B cell (primary cell): ENCODE measurements around the gene FBLIM1. TPM values are rescaled to one million over a fixed set of nuclear protein-coding genes. Genes with fewer than 3 reads are reported as not detected.

Experiments
- ATAC-seq: fragments of 200-7000 bp; cut with Tn5 transposase; one replicate; pipeline ENCODE4 v1.10.0; 2021; ENCODE audit warnings: low read depth, mild to moderate bottlenecking, moderate number of reproducible peaks, moderate library complexity
- CTCF ChIA-PET: fragments of 350-600 bp; sonication (Branson Sonifier 250); formaldehyde crosslinking; loops from one replicate; lab custom pipeline; 2021; ENCODE audit warnings: antibody characterized with exemption, inconsistent platforms; lab: Charles Lee
- POLR2A ChIA-PET: fragments of 350-600 bp; sonication (Branson Sonifier 250); formaldehyde crosslinking; loops from one replicate; lab custom pipeline; 2021; ENCODE audit warnings: antibody characterized with exemption; lab: Charles Lee
- DNase-seq: peaks from one replicate; pipeline ENCODE4 v3.0.0; 2013
- H2AFZ ChIP-seq: 2 replicates; pipeline ENCODE4 v1.6.1; 2012; ENCODE audit warnings: mild to moderate bottlenecking, low read depth, low read length; ENCODE audit not compliant: insufficient read depth, poor library complexity, severe bottlenecking
- H3K27ac ChIP-seq, 2 donors: 1 replicate in 1 of 2; 2 replicates in 1 of 2; pipeline ENCODE4 v1.5.1; 2012 to 2013; ENCODE audit warnings: low read length in 2 of 2, mild to moderate bottlenecking in 2 of 2, moderate library complexity in 1 of 2
- H3K27me3 ChIP-seq, 4 experiments: fragments of 200-600 bp in 1 of 4; sonication (generic) in 1 of 4; replicated peaks in 1 of 4; 1 replicate in 2 of 4; 2 replicates in 2 of 4; pipeline versions ENCODE4 v1.6.1 to v1.7.0; 2013 to 2016; ENCODE audit warnings: low read length in 3 of 4, mild to moderate bottlenecking in 2 of 4, mixed read lengths in 1 of 4, moderate library complexity in 1 of 4; ENCODE audit not compliant: insufficient read depth in 4 of 4, control insufficient read depth in 3 of 4; ENCODE audit errors: control extremely low read depth in 1 of 4
- H3K36me3 ChIP-seq, 2 experiments: replicated peaks in 1 of 2; 1 replicate in 1 of 2; 2 replicates in 1 of 2; pipeline versions ENCODE4 v1.6.1 to v1.7.1; 2013; ENCODE audit warnings: low read length in 1 of 2; ENCODE audit not compliant: insufficient read depth in 2 of 2, control insufficient read depth in 1 of 2; ENCODE audit errors: control extremely low read depth in 1 of 2, extremely low read depth in 1 of 2
- H3K4me1 ChIP-seq, 2 donors: fragments of 200-600 bp in 1 of 2; sonication (generic) in 1 of 2; 1 replicate in 1 of 2; 2 replicates in 1 of 2; pipeline versions ENCODE4 v1.5.1 to v1.6.1; 2013 to 2017; ENCODE audit warnings: low read length in 2 of 2; ENCODE audit not compliant: control insufficient read depth in 2 of 2, insufficient read depth in 2 of 2
- H3K4me2 ChIP-seq: replicated peaks from 2 replicates; pipeline ENCODE3; 2012; ENCODE audit warnings: mild to moderate bottlenecking, low read depth, low read length; ENCODE audit not compliant: poor library complexity, severe bottlenecking
- H3K4me3 ChIP-seq, 5 experiments: fragments of 200-600 bp in 1 of 5; sonication (generic) in 1 of 5; 1 replicate in 3 of 5; 2 replicates in 2 of 5; pipeline versions ENCODE4 v1.5.1 to v1.7.0; 2011 to 2016; ENCODE audit warnings: low read length in 4 of 5, mild to moderate bottlenecking in 4 of 5, low read depth in 2 of 5, control low read depth in 1 of 5, moderate library complexity in 1 of 5; ENCODE audit not compliant: insufficient read depth in 1 of 5; ENCODE audit errors: control extremely low read depth in 1 of 5, extremely low read depth in 1 of 5
- H3K79me2 ChIP-seq: fragments of 200-600 bp; sonication (generic); one replicate; pipeline ENCODE4 v1.6.0; 2016; ENCODE audit warnings: low read length; ENCODE audit not compliant: control insufficient read depth, insufficient read depth
- H3K9ac ChIP-seq: fragments of 200-600 bp; sonication (generic); 2 replicates; pipeline ENCODE4 v1.6.1; 2017; ENCODE audit warnings: mild to moderate bottlenecking, low read length, moderate library complexity
- H3K9me3 ChIP-seq, 3 donors: one replicate each; pipeline versions ENCODE4 v1.6.1 to v1.7.1; 2013; ENCODE audit warnings: low read length in 2 of 3; ENCODE audit not compliant: control insufficient read depth in 2 of 3, insufficient read depth in 1 of 3; ENCODE audit errors: control extremely low read depth in 1 of 3
- H4K20me1 ChIP-seq: 2 replicates; pipeline ENCODE4 v1.6.0; 2012; ENCODE audit warnings: mild to moderate bottlenecking, low read length; ENCODE audit not compliant: insufficient read depth, control insufficient read depth, poor library complexity, severe bottlenecking
- H3K27ac Mint-ChIP-seq: one replicate; pipeline ENCODE4 v1.8.0; 2021; ENCODE audit warnings: mixed read lengths
- H3K27me3 Mint-ChIP-seq: one replicate; pipeline ENCODE4 v1.8.0; 2021; ENCODE audit warnings: mixed read lengths
- H3K4me1 Mint-ChIP-seq: one replicate; pipeline ENCODE4 v1.8.0; 2021; ENCODE audit warnings: mixed read lengths
- H3K4me3 Mint-ChIP-seq: one replicate; pipeline ENCODE4 v1.8.0; 2021; ENCODE audit warnings: mixed read lengths
- H3K9me3 Mint-ChIP-seq: one replicate; pipeline ENCODE4 v1.8.0; 2022; ENCODE audit warnings: mixed read lengths; ENCODE audit not compliant: insufficient read depth
- EZH2 ChIP-seq: IDR thresholded peaks from 2 replicates; pipeline ENCODE4 v1.6.1; 2012; ENCODE audit warnings: borderline replicate concordance, low read depth, mild to moderate bottlenecking, moderate library complexity, low read length; ENCODE audit not compliant: insufficient read depth, poor library complexity, severe bottlenecking
- WGBS: methylation state at CpG from one replicate; pipeline ENCODE4 v1.1.5; 2013; ENCODE audit warnings: missing lambda C conversion rate; ENCODE audit not compliant: insufficient coverage; 5-methylcytosine and 5-hydroxymethylcytosine counted together
- intact Hi-C: fragments of 100-400 bp; cut with micrococcal nuclease; formaldehyde crosslinking; loops from one replicate; pipeline ENCODE4 v1.10.0; 2022
- polyA plus RNA-seq: library from polyadenylated mRNA; depleted of rRNA; stranded (reverse); fragments of >200 nt; gene quantifications from 2 replicates; pipeline ENCODE4 v1.2.3, GENCODE V29; 2012
- total RNA-seq, 2 donors: library from RNA; stranded (reverse); fragments of 120-200 nt in 1 of 2; gene quantifications; 1 replicate in 1 of 2; 2 replicates in 1 of 2; pipeline versions ENCODE4 v1.2.3 to v1.2.4, GENCODE V29; 2013 to 2022
- TF ChIP-seq, protein P1 (sequence below): fragments of 200-600 bp; IDR thresholded peaks from one replicate; pipeline ENCODE4 v1.8.0; 2022; ENCODE audit warnings: antibody characterized with exemption, mild to moderate bottlenecking

FBLIM1 gene
- total and polyA plus RNA-seq, 2 donors (not counting 1 experiment from before 2014, with no cell fraction given): not detected

DNA sequence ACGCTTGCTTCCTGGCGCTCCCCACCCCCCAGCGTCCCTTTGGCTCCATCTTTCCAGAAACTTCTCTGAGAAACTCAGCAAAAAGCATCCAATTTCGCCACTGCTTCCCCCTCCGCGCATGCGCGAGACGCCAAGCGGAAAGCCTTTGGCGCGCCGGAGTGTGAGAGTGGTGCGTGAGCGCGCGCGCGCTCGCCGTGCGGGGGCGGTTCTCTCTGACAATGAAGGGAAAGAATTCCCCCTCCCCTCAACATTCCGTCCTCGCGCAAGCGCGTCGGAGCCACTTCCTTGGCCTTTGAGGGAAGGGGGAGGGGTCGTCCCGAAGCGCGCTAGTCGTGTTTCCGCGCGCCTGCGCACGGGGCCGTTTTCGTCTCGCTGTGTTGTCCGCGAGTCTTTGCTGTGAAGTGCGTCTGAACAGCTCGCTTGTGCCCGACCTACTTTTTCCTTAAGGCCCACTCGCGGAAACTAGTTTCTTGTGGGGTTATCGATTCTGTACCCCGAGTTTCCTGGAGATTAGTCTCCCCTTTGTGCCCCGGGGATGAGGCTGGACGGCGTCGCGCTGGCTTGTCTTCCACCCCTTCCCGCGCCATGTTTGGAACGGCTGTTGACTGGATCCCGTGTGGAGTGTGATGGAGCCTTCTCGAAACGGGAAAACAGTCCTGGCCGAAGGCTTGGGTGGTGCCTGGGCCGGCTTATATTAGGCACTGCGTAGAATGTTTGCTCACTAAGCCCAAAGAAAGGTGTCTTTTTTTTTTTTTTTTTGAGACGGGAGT lies 77.3 kb downstream of the FBLIM1 start:
- peak; percentile 42 for ATAC-seq
- peaks cover 0 to 4% (median 0%) of the 10 kb centered on the region in 3 donors for H3K9me3 ChIP-seq
- WGBS: 6% methylated on average over 50 of the region's 66 CpGs
- no peaks in the 10 kb centered on the region for H3K27me3 Mint-ChIP-seq
- H3K9me3 Mint-ChIP-seq: no peaks in the 10 kb centered on the region
- intact Hi-C loops: loop anchor here (2.0 to 5.0 kb wide), 3 partner anchors 139 to 531 kb away; partner anchors contain the start of genes DDI2 and SZRD1
- H4K20me1 ChIP-seq: no peaks in the 10 kb centered on the region
- peak overlapping the region; percentile 97 for H3K9ac ChIP-seq
- H3K27ac Mint-ChIP-seq: peak overlapping the region; percentile 95
- peak overlapping the region; percentile 88 for H2AFZ ChIP-seq
- peak overlapping the region; percentile 97 for H3K4me2 ChIP-seq
- POLR2A ChIA-PET: interaction anchor here (0.6 to 9.6 kb wide), 9 partner anchors 12 to 680 kb away, joined by 3 to 221 read pairs (median 4); partner anchors contain the start of genes SPEN and ZBTB17
- TF ChIP-seq, protein P1, sequence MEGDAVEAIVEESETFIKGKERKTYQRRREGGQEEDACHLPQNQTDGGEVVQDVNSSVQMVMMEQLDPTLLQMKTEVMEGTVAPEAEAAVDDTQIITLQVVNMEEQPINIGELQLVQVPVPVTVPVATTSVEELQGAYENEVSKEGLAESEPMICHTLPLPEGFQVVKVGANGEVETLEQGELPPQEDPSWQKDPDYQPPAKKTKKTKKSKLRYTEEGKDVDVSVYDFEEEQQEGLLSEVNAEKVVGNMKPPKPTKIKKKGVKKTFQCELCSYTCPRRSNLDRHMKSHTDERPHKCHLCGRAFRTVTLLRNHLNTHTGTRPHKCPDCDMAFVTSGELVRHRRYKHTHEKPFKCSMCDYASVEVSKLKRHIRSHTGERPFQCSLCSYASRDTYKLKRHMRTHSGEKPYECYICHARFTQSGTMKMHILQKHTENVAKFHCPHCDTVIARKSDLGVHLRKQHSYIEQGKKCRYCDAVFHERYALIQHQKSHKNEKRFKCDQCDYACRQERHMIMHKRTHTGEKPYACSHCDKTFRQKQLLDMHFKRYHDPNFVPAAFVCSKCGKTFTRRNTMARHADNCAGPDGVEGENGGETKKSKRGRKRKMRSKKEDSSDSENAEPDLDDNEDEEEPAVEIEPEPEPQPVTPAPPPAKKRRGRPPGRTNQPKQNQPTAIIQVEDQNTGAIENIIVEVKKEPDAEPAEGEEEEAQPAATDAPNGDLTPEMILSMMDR: no peak
- TF ChIP-seq EZH2: no peak
- peak overlapping the region; percentile 82 to 100 (median 97) for H3K4me3 ChIP-seq
- no peaks in the 10 kb centered on the region for H3K36me3 ChIP-seq
- CTCF ChIA-PET: interaction anchor here (0.6 to 1.6 kb wide), 3 partner anchors 11 to 51 kb away, joined by 3 to 7 read pairs (median 4); partner anchors contain the start of gene SPEN
- peak; percentile 99 for DNase-seq
- H3K4me3 Mint-ChIP-seq: peak overlapping the region; percentile 97
- peaks cover 35% of the 10 kb centered on the region for H3K4me1 Mint-ChIP-seq
- H3K4me1 ChIP-seq: peaks cover 33 to 43% of the 10 kb centered on the region in 2 donors
- no peaks in the 10 kb centered on the region for H3K27me3 ChIP-seq
- H3K79me2 ChIP-seq: peaks cover 22% of the 10 kb centered on the region
- H3K27ac ChIP-seq: peak overlapping the region; percentile 98 to 100

Other genes with a start within 250 kb of the FBLIM1 start
- gene CASP9, start 234.6 kb upstream of the FBLIM1 start, total RNA-seq: 22.9 and 23.6 TPM in 2 replicates
- 16.8 and 17.9 TPM in 2 replicates for gene CASP9, start 234.6 kb upstream of the FBLIM1 start, polyA plus RNA-seq
- gene DNAJC16, start 231.9 kb upstream of the FBLIM1 start, total RNA-seq: 41.2 and 47.1 TPM in 2 replicates
- gene DNAJC16, start 231.9 kb upstream of the FBLIM1 start, polyA plus RNA-seq: 15.1 and 16.9 TPM in 2 replicates
- gene AGMAT, start 173.7 kb upstream of the FBLIM1 start, total RNA-seq: 3.3 and 3.5 TPM in 2 replicates
- gene AGMAT, start 173.7 kb upstream of the FBLIM1 start, polyA plus RNA-seq: 2.7 and 3.7 TPM in 2 replicates
- 61.0 and 68.3 TPM in 2 replicates for gene DDI2, start 141.3 kb upstream of the FBLIM1 start, total RNA-seq
- gene DDI2, start 141.3 kb upstream of the FBLIM1 start, polyA plus RNA-seq: 8.5 and 12.2 TPM in 2 replicates
- gene PLEKHM2, start 74.5 kb upstream of the FBLIM1 start, total RNA-seq: 116 and 120 TPM in 2 replicates
- 96.3 and 99.7 TPM in 2 replicates for gene PLEKHM2, start 74.5 kb upstream of the FBLIM1 start, polyA plus RNA-seq
- gene SLC25A34, start 22.5 kb upstream of the FBLIM1 start, total RNA-seq: 5.4 and 7.0 TPM in 2 replicates
- gene SLC25A34, start 22.5 kb upstream of the FBLIM1 start, polyA plus RNA-seq: 4.1 and 4.6 TPM in 2 replicates
- not detected in 2 replicates for gene TMEM82, start 16.3 kb upstream of the FBLIM1 start, total RNA-seq
- not detected in 2 replicates for gene TMEM82, start 16.3 kb upstream of the FBLIM1 start, polyA plus RNA-seq
- gene UQCRHL, start 48.9 kb downstream of the FBLIM1 start, total RNA-seq: 1.8 and 2.0 TPM in 2 replicates
- gene UQCRHL, start 48.9 kb downstream of the FBLIM1 start, polyA plus RNA-seq: 0.98 and 1.3 TPM in 2 replicates
- gene SPEN, start 88.9 kb downstream of the FBLIM1 start, total RNA-seq: 126 and 140 TPM in 2 replicates
- 29.1 and 48.4 TPM in 2 replicates for gene SPEN, start 88.9 kb downstream of the FBLIM1 start, polyA plus RNA-seq
- 94.1 and 101 TPM in 2 replicates for gene ZBTB17, start 217.3 kb downstream of the FBLIM1 start, total RNA-seq
- 157 and 201 TPM in 2 replicates for gene ZBTB17, start 217.3 kb downstream of the FBLIM1 start, polyA plus RNA-seq
- not detected in 2 replicates for gene SRARP, start 245.4 kb downstream of the FBLIM1 start, total RNA-seq
- gene SRARP, start 245.4 kb downstream of the FBLIM1 start, polyA plus RNA-seq: not detected in 2 replicates